ENCODE results near the gene TMEM37. TPM values are rescaled to one million over a fixed set of nuclear protein-coding genes. Genes with fewer than 3 reads are reported as not detected.

Gene TMEM37
- total RNA-seq, 1 experiment from 2014 or later = 9.6 TPM

DNA sequence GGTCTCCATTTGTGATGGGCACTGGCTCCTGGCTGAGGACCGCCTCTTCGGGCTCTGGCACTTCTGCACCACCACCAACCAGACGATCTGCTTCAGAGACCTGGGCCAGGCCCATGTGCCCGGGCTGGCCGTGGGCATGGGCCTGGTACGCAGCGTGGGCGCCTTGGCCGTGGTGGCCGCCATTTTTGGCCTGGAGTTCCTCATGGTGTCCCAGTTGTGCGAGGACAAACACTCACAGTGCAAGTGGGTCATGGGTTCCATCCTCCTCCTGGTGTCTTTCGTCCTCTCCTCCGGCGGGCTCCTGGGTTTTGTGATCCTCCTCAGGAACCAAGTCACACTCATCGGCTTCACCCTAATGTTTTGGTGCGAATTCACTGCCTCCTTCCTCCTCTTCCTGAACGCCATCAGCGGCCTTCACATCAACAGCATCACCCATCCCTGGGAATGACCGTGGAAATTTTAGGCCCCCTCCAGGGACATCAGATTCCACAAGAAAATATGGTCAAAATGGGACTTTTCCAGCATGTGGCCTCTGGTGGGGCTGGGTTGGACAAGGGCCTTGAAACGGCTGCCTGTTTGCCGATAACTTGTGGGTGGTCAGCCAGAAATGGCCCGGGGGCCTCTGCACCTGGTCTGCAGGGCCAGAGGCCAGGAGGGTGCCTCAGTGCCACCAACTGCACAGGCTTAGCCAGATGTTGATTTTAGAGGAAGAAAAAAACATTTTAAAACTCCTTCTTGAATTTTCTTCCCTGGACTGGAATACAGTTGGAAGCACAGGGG is 5.5 kb downstream of the TMEM37 start (continued):
- TF ChIP-seq, protein P1, sequence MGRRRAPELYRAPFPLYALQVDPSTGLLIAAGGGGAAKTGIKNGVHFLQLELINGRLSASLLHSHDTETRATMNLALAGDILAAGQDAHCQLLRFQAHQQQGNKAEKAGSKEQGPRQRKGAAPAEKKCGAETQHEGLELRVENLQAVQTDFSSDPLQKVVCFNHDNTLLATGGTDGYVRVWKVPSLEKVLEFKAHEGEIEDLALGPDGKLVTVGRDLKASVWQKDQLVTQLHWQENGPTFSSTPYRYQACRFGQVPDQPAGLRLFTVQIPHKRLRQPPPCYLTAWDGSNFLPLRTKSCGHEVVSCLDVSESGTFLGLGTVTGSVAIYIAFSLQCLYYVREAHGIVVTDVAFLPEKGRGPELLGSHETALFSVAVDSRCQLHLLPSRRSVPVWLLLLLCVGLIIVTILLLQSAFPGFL (CRISPR knock-in tag; IDR thresholded peaks at IDR 0.05; ENCODE audit: borderline replicate concordance) = no peak
- TF ChIP-seq NFE2L1 (CRISPR knock-in tag; IDR thresholded peaks at IDR 0.05) = no peak

DNA sequence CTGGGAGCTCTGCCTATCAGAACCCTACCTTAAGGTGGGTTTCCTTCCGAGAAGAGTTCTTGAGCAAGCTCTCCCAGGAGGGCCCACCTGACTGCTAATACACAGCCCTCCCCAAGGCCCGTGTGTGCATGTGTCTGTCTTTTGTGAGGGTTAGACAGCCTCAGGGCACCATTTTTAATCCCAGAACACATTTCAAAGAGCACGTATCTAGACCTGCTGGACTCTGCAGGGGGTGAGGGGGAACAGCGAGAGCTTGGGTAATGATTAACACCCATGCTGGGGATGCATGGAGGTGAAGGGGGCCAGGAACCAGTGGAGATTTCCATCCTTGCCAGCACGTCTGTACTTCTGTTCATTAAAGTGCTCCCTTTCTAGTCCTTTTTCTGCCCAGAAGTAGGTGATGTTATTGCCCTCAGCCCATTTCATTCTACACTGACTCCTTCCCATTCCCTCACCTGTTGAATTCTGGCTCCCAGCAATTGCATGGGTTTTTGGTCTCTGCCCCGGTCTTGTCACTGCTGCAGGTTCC is 6.5 kb downstream of the TMEM37 start:
- no peaks in the 10 kb centered on the region for H3K27me3 Mint-ChIP-seq (ENCODE audit: low read depth)
- H3K4me3 Mint-ChIP-seq = no peak overlapping the region
- H3K36me3 Mint-ChIP-seq = 0 out of 2 replicates have a peak, but pooled peaks cover 5% of the 10 kb centered on the region
- TF ChIP-seq, protein P2, sequence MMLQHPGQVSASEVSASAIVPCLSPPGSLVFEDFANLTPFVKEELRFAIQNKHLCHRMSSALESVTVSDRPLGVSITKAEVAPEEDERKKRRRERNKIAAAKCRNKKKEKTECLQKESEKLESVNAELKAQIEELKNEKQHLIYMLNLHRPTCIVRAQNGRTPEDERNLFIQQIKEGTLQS (CRISPR knock-in tag; conservative IDR thresholded peaks at IDR 0.05) = no peak
- TF ChIP-seq, protein P3, sequence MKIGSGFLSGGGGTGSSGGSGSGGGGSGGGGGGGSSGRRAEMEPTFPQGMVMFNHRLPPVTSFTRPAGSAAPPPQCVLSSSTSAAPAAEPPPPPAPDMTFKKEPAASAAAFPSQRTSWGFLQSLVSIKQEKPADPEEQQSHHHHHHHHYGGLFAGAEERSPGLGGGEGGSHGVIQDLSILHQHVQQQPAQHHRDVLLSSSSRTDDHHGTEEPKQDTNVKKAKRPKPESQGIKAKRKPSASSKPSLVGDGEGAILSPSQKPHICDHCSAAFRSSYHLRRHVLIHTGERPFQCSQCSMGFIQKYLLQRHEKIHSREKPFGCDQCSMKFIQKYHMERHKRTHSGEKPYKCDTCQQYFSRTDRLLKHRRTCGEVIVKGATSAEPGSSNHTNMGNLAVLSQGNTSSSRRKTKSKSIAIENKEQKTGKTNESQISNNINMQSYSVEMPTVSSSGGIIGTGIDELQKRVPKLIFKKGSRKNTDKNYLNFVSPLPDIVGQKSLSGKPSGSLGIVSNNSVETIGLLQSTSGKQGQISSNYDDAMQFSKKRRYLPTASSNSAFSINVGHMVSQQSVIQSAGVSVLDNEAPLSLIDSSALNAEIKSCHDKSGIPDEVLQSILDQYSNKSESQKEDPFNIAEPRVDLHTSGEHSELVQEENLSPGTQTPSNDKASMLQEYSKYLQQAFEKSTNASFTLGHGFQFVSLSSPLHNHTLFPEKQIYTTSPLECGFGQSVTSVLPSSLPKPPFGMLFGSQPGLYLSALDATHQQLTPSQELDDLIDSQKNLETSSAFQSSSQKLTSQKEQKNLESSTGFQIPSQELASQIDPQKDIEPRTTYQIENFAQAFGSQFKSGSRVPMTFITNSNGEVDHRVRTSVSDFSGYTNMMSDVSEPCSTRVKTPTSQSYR (CRISPR knock-in tag; IDR thresholded peaks at IDR 0.05) = no peak
- TF ChIP-seq NFYB (CRISPR knock-in tag; conservative IDR thresholded peaks at IDR 0.05; ENCODE audit: low read depth) = no peak
- TF ChIP-seq RORB (CRISPR knock-in tag; IDR thresholded peaks at IDR 0.05) = no peak
- TF ChIP-seq, protein P4, sequence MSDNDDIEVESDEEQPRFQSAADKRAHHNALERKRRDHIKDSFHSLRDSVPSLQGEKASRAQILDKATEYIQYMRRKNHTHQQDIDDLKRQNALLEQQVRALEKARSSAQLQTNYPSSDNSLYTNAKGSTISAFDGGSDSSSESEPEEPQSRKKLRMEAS (CRISPR knock-in tag; IDR thresholded peaks at IDR 0.05) = no peak
- TF ChIP-seq SMAD4 (CRISPR knock-in tag; IDR thresholded peaks at IDR 0.05) = no peak
- TF ChIP-seq, protein P5, sequence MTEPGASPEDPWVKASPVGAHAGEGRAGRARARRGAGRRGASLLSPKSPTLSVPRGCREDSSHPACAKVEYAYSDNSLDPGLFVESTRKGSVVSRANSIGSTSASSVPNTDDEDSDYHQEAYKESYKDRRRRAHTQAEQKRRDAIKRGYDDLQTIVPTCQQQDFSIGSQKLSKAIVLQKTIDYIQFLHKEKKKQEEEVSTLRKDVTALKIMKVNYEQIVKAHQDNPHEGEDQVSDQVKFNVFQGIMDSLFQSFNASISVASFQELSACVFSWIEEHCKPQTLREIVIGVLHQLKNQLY (CRISPR knock-in tag; IDR thresholded peaks at IDR 0.05) = no peak
- no peak for TF ChIP-seq FOXJ3 (CRISPR knock-in tag; IDR thresholded peaks at IDR 0.05; ENCODE audit: borderline replicate concordance)
- TF ChIP-seq ZNF121 (CRISPR knock-in tag; IDR thresholded peaks at IDR 0.05) = no peak
- no peak for TF ChIP-seq TEAD4 (CRISPR knock-in tag; IDR thresholded peaks at IDR 0.05)
- TF ChIP-seq, protein P6, sequence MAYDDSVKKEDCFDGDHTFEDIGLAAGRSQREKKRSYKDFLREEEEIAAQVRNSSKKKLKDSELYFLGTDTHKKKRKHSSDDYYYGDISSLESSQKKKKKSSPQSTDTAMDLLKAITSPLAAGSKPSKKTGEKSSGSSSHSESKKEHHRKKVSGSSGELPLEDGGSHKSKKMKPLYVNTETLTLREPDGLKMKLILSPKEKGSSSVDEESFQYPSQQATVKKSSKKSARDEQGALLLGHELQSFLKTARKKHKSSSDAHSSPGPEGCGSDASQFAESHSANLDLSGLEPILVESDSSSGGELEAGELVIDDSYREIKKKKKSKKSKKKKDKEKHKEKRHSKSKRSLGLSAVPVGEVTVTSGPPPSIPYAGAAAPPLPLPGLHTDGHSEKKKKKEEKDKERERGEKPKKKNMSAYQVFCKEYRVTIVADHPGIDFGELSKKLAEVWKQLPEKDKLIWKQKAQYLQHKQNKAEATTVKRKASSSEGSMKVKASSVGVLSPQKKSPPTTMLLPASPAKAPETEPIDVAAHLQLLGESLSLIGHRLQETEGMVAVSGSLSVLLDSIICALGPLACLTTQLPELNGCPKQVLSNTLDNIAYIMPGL (CRISPR knock-in tag; IDR thresholded peaks at IDR 0.05) = no peak
- TF ChIP-seq, protein P7, sequence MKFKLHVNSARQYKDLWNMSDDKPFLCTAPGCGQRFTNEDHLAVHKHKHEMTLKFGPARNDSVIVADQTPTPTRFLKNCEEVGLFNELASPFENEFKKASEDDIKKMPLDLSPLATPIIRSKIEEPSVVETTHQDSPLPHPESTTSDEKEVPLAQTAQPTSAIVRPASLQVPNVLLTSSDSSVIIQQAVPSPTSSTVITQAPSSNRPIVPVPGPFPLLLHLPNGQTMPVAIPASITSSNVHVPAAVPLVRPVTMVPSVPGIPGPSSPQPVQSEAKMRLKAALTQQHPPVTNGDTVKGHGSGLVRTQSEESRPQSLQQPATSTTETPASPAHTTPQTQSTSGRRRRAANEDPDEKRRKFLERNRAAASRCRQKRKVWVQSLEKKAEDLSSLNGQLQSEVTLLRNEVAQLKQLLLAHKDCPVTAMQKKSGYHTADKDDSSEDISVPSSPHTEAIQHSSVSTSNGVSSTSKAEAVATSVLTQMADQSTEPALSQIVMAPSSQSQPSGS (CRISPR knock-in tag; IDR thresholded peaks at IDR 0.05; ENCODE audit: borderline replicate concordance, low read depth) = no peak
- no peak for TF ChIP-seq MYBL2 (CRISPR knock-in tag; IDR thresholded peaks at IDR 0.05)
- TF ChIP-seq NR1H2 (CRISPR knock-in tag; IDR thresholded peaks at IDR 0.05) = no peak
- TF ChIP-seq SMAD3 (CRISPR knock-in tag; IDR thresholded peaks at IDR 0.05; ENCODE audit: borderline replicate concordance) = no peak
- POLR2A ChIA-PET = no interaction called here
- H3K9me3 Mint-ChIP-seq = no peaks in the 10 kb centered on the region
- ATAC-seq (no peak), DNase-seq (ENCODE audit: low spot score) (no peak)
- no peak overlapping the region for H3K27ac Mint-ChIP-seq
- CTCF ChIA-PET = interaction anchor here (1.3 kb wide), 1 partner anchor 38 kb away, joined by 4 read pairs; no protein-coding TSS in a partner anchor
- H3K4me1 Mint-ChIP-seq = peaks cover 26% of the 10 kb centered on the region

All from WTC11 (cell line).